ENCODE measurements around the gene CP.

DNA sequence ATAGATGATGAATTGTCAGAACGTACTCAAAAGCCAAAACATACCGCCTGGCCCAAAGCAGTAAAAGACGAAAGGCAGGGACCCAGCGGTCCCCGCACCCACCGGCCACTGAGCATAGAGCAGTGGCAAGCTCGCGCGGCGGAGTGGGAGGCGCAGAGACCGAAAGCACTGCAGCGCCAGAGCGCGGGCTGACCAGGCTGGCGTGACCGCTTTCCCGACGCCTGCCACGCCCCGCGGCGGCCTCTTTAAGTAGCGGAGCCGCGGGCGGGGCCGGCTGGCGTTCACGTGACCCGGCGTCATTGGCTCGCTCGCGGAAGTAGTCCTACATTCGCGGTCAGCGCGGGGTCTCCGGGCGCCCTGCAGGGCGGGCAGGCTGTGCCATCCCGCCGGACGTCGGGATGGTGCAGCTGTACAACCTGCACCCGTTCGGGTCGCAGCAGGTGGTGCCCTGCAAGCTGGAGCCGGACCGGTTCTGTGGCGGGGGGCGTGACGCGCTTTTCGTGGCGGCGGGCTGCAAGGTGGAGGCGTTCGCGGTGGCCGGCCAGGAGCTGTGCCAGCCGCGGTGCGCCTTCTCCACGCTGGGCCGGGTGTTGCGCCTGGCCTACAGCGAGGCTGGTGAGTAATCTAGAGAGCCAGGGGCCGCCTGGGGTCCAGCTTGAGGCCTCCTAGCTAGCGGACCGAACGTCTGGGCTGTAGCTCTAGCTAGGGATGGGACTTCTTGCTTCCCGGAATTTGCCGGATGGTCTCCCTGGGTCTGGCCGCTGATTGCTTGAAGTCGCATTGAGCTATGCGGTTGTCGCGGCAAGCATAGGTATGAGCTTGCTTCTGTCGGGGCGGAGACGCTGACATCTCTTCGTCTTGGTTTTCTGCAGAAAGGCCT lies 92.1 kb downstream of the CP start, which contains the start of gene HPS3:
- TF ChIP-seq ELF4 (IDR thresholded peaks at IDR 0.05): peak; percentile 69
- TF ChIP-seq ZNF384 (IDR thresholded peaks at IDR 0.05): no peak
- no peak for TF ChIP-seq CTBP1 (IDR thresholded peaks at IDR 0.05; ENCODE audit: borderline replicate concordance)
- no peak for TF ChIP-seq SP1 (IDR thresholded peaks at IDR 0.05)
- TF ChIP-seq L3MBTL2 (conservative IDR thresholded peaks at IDR 0.05): peak; percentile 67
- TF ChIP-seq BHLHE40 (IDR thresholded peaks at IDR 0.05; ENCODE audit: borderline replicate concordance): no peak
- TF ChIP-seq HDGF (IDR thresholded peaks at IDR 0.05; ENCODE audit: borderline replicate concordance): no peak
- no peak for TF ChIP-seq FOXA1 (IDR thresholded peaks at IDR 0.05)
- no peak for TF ChIP-seq TARDBP (IDR thresholded peaks at IDR 0.05)

Measured in HEK293T (cell line).